ENCODE measurements around the gene ZNF597.
A peak's percentile ranks its signal among the peaks of the same experiment; 100 is the strongest.

The ZNF597 gene

DNA sequence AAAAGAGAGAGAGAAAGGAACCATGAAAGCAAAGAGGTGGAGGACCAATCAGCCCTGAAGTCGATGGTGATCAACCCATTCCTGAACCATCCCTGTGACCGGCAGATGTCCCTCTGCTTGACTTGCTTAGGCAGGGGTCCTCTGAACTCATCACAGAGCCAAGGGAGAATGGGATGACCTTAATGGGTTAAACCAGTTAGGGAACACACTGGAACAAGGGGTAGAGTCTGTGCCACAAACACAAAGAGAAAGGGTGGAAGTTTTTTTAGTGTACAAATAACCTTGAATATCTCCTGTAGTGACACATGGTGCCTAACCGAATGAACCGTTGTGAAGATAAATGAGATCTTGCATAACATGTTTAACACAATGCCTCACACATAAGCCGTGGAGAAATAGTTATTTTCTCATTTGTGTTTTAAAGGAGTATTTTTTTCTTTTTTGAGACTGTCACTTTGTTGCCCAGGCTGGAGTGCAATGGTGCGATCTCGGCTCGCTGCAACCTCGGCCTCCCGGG is 11.4 kb upstream of the ZNF597 start:
- no peak for DNase-seq (ENCODE audit: low spot score)

DNA sequence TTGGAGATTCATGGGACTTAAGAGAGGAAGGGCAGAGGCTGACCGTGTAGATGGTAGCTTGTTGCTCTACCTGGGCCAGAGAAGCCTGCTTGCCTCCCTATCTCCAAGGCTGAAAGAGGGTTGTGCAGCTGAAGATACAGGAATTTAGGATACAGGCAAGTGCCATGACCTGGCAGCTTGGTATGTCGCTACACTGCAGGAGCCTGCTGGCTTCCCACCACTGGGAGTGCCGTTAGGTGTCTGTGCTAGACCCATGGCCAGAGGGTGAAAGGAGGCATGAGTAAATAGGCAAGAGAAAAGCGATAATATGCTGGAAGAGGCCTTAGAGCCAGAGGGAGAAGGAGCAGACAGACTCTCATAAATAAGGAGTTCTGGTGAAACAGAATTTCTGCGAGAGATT is 10.8 kb upstream of the ZNF597 start:
- no peak for DNase-seq (ENCODE audit: low spot score)

DNA sequence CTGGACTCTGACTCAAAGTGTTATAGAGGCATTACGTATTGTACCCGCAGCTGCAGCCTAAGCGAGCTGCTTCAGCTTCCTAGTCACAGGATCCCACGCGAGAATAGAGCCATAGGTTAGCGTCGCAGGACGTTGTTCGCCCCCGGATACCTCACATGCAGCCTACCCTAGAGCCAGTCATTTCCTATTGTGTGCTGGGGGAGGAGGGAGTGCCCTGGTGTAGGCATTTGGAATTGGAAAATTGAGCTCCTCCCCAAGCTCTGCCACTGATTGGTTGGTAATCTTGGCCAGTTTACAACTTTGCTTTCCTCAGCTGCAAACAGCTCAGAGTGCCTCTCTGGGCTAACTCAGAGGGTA is 706 bp upstream of the ZNF597 start:
- DNase-seq (ENCODE audit: low spot score): peak; percentile 69

DNA sequence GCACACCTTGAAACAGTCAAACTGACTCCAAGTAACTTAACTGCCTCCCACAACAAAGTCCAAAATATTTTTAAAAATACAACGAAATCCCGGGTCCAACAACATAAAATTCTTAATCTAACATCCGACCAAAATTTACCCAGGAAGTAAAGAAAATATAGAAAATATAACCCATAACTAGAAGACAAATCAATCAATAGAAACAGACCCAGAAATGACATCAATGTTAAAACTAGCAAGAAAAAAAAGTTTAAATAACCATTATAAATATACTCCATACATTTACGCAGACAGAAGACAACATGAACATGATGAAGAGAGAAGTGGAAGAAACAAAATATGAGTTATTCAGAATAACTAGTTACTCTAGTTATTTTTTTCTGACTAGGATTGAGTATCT is 3.7 kb downstream of the ZNF597 start:
- no peak for DNase-seq (ENCODE audit: low spot score)

DNA sequence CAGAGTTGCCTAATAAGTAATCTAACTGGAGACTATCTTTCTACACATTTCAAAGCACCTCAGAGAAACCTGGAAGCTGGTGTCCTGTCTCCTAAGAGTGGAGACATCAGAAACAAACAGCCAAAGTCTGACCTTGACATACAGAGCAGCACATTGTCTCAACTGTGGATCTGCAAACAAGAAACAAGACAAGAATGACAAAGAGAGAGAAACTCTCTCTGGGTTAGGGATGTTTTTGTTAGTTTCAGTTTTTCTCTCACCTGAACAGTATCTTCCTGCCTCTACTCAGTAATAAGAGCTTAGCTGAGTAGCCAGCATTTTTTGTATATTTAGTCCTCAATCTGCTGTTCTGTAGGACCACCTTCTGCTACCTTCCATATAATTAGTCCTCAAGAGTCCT is 8.9 kb downstream of the ZNF597 start:
- DNase-seq (ENCODE audit: low spot score): no peak

DNA sequence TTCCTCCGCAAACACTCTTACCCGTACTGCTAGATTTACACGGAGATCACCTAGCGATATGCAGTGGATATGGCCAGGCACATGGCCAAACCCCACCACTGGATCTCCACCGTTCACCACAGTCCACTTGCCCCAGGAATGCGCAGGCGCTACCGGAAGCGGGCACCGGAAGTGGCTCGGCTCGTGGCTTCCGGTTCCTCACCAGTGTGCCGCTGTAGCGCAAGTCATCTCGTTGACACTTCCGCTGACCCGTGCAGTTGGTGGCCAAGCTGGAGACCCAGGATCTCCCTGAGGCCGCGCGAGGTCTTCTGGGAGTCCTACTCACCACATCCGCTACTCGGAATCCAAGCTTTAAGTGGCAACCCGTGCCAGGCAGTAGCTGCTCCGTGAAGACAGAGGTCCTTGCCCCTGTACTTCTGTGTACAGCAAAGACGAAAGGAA is 11.5 kb downstream of the ZNF597 start:
- DNase-seq (ENCODE audit: low spot score): peak; percentile 49

DNA sequence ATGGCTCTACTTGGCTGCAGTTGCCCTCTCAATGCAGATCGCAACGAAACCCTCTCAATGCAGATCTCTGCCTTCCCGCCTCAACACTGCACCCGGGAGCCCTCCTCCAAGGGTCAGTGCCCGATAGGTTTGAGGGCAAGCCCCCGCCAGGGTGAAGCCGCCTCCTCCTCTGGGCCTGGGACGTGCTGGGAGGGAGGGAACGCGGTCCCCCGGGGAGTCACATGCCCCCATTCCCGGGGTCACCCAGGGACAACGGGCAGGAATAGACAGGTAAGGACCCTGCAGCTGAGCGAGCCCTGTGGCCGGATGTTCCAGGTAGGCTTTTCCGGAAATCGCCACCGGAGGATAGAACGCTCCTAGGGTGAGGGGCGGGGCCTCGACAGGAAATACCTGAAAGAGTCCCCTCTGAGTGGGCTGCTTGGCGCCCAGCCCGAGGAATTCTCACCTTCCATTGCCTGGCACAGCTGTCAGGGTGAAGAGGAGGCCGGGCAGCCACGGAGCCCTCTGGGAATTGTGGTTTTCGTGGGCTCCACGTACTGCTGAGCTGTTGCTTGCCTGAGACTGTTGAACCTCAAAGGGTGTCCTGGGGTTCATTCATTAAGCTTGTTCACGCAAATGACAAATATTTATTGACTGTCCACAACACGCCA is 29.4 kb downstream of the ZNF597 start:
- DNase-seq (ENCODE audit: low spot score): no peak

DNA sequence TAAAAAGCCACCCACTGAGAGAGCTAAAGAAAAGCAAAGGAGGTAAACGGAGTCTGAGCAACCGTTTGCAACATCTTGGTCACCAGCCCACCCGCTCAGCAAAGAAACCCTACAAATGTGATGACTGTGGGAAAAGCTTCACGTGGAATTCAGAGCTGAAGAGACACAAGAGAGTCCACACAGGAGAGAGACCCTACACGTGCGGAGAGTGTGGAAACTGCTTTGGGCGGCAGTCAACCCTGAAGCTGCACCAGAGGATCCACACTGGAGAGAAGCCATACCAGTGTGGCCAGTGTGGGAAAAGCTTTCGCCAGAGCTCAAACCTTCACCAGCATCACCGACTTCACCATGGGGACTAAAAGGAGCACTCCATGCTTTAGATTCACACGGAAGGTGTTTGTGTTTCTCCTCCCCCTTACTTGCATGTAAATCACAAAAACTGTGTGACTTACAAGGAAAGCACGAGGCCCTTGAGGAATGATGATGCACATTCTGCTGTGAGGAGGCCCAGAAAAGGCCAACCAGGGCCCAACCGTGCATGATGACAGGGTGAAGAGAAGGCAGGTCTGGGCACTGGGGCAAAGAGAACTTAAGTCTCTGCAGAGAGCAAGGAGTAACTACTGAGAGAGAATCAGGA is 34.6 kb downstream of the ZNF597 start:
- no peak for DNase-seq (ENCODE audit: low spot score)

DNA sequence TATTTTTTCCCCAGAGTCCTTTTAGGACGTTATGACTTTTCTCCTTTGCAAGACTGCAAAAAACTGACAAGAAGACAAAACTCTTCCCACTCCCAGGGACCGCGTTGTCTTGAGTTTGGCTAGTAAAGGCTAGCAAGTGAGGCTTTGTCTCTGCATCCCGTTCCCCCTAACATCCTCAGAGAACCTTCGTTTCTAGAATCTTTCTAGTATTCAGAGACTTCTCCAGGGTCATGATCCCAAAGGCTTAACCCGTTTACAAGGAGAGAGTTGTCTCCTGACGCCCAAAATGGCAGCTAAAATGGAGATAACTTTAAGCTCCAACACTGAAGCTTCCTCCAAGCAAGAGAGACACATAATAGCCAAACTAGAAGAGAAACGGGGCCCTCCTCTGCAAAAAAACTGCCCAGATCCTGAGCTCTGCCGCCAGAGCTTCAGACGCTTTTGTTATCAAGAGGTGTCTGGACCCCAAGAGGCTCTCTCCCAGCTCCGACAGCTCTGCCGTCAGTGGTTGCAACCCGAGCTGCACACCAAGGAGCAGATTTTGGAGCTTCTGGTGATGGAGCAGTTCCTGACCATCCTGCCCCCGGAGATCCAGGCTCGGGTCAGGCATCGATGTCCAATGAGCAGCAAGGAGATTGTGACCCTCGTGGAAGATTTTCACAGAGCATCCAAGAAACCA is 41.4 kb downstream of the ZNF597 start:
- DNase-seq (ENCODE audit: low spot score): peak; percentile 36

DNA sequence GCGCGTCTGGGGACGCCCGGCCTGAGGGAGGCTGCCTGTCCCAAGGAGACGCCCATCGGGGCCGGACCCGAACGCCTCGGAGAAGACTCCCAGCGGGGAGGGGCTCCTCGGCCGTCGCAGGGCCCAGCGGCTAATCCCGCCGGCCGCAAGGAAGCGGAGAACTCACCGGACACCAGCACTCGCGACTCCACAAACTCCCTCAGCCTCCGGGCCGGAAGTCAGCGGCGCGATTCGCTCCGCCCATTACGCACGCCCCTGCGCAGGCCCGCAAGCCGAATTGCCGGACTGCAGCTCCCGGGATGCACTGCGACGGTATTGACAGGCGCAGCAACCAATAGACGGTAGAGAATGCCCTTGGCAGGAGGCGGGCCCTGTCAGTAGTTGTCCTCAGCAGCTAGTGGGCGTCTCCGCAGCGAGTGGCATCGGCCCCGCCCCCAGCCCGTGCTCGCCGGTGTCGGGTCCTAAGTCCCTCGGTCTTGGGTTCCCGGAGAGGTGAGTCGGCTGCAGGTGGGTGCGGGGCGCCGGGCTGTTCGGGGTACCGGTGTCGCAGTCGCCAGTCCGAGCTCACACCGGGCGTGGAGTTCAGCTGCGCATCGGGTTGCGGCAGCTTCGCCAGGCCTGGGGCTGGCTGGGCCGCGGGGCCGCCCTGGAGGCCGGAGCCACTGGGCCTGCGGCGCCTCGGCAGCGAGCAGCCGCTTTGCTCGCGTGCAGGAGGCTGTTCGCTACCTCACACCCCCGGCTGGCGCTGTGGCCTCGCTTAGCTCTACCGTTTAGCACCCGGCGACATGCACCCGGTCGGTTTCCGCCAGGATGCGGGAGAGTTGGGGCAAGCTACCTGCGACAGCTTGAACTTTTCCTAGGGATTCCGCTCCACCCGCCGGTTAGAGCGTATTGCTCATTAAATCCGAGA is 42.3 kb downstream of the ZNF597 start, which contains the start of the genes ZNF174 and ZSCAN32:
ZNF174 (plus strand) TSS at position 437 of the 910 bp plus-strand sequence. CDS start 790 bp downstream, outside the sequence.
ZSCAN32 (minus strand) TSS at position 226 of the 910 bp plus-strand sequence. CDS start 3,447 bp downstream, outside the sequence.
- peak; percentile 100 for DNase-seq (ENCODE audit: low spot score)

DNA sequence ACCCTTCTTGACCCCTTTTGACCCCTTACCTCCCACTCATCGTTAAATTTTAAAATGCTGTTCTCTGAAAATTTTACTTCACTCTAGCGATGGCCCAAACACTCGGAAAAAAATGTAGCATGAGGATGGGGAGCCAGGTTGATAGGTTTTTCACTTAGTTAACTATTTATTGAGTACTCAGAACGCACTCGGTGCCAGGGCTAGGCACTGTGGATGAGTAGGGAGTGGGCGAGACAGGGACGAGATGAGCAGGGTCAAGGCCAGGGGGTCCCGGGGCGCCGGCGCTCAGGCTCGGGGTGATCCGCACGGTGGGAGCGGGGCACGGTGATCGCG is 42.9 kb downstream of the ZNF597 start:
- DNase-seq (ENCODE audit: low spot score): no peak

DNA sequence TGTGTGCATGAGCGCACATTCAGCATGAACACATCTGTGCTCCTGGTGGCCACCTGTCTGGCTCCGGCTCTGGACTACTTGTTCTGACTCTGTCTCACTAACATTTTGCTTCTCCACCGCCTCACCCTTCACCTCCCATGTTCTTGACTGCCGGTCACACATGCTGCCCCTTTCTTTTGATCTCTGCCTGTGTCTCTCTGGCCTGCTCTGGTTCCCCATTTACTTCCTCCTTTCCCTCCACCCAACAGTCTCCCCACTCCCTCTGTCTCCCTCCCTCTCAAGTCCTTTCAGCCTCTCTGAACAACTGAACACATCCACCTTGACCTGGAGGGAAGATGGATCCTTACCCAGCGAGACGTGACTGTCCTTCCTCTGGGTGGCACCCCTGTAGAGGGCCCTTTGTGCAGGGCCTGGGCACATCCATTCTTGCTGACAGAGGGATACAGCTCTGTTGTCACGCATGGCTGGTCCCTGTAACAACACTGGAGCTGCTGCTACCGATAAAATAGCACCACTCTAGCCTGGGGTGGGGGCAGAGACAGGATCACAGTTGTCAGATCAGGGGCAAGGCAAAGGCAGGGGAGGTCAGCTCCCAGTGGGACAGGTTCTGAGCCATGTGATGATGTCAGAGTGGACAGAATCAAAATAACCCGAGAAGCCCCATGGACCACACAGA is 53.5 kb downstream of the ZNF597 start:
- DNase-seq (ENCODE audit: low spot score): no peak

DNA sequence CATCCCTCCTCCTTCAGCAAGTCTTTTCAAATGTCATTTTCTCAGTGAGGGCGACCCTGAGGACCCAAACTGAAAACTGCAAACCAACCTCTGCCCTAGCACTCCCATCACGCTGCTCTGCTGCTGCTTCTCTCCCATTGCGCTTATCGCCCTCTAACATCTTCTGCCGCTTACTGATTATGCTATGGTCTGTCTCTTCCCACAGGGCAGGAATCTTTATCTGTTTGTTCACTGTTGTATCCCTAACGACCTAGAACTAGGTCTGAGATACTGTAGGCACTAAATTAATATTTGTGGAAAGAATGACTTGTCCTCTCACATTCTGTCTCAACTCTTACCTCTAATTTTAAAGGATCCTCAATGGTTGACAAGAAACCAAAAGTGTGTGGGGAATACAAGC is 55.0 kb downstream of the ZNF597 start:
- no peak for DNase-seq (ENCODE audit: low spot score)

DNA sequence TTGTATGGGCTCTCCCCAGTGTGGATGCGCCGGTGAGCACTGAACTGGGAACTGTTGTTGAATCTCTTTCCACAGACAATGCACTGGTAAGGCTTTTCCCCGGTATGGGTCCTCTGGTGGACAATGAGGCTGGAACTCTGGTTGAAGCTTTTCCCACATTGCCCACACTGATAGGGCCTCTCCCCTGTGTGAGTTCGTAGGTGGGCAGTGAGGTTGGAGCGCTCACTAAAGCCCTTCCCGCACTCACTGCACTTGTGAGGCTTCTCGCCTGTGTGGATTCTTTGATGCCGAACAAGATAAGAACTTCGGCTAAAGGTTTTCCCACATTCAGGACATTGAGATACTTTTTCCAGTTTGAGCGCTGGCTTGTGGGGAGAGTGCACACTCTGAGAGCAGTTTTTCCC is 60.3 kb downstream of the ZNF597 start:
- DNase-seq (ENCODE audit: low spot score): no peak

All from AG08396 (cell line).